WTC11 (cell line): ENCODE results near the gene HYAL2. TPM values are rescaled to one million over a fixed set of nuclear protein-coding genes. Genes with fewer than 3 reads are reported as not detected.
A peak's percentile ranks its signal among the peaks of the same experiment; 100 is the strongest.

Experiments used
- AR ChIP-seq: fragments of 250-450 bp; sonication (Bioruptor Pico); IDR thresholded peaks from 2 replicates; pipeline ENCODE4 v1.9.0; 2021; ENCODE audit warnings: mild to moderate bottlenecking
- CBFB ChIP-seq: sonication (generic); formaldehyde crosslinking; IDR thresholded peaks from 2 replicates; pipeline ENCODE4 v1.8.1; 2022; ENCODE audit warnings: mild to moderate bottlenecking, low read depth, missing genetic modification reagents
- CDX4 ChIP-seq: fragments of 250-450 bp; sonication (Bioruptor Pico); IDR thresholded peaks from 2 replicates; pipeline ENCODE4 v1.9.0; 2021; ENCODE audit warnings: moderate library complexity, mild to moderate bottlenecking, inconsistent platforms, borderline replicate concordance
- CREM ChIP-seq: sonication (generic); formaldehyde crosslinking; IDR thresholded peaks from 2 replicates; pipeline ENCODE4 v1.8.1; 2022; ENCODE audit warnings: mild to moderate bottlenecking, missing genetic modification reagents, moderate library complexity
- E2F4 ChIP-seq: sonication (generic); formaldehyde crosslinking; IDR thresholded peaks from 2 replicates; pipeline ENCODE4 v1.8.1; 2022; ENCODE audit warnings: low read depth, mild to moderate bottlenecking, moderate library complexity, missing genetic modification reagents, borderline replicate concordance
- E2F5 ChIP-seq: sonication (generic); formaldehyde crosslinking; IDR thresholded peaks from 2 replicates; pipeline ENCODE4 v1.8.1; 2022; ENCODE audit warnings: mild to moderate bottlenecking, moderate library complexity, missing genetic modification reagents
- ELF4 ChIP-seq: sonication (generic); formaldehyde crosslinking; IDR thresholded peaks from 2 replicates; pipeline ENCODE4 v1.8.1; 2022; ENCODE audit warnings: low read depth, mild to moderate bottlenecking, moderate library complexity, missing genetic modification reagents
- ETV6 ChIP-seq: sonication (generic); formaldehyde crosslinking; IDR thresholded peaks from 2 replicates; pipeline ENCODE4 v1.8.1; 2022; ENCODE audit warnings: mild to moderate bottlenecking, missing genetic modification reagents
- FOXK1 ChIP-seq: sonication (generic); formaldehyde crosslinking; IDR thresholded peaks from 2 replicates; pipeline ENCODE4 v1.8.0; 2022; ENCODE audit warnings: mild to moderate bottlenecking, moderate library complexity, missing genetic modification reagents
- FOXP1 ChIP-seq: sonication (generic); formaldehyde crosslinking; IDR thresholded peaks from 2 replicates; pipeline ENCODE4 v1.8.0; 2022; ENCODE audit warnings: missing genetic modification reagents, mild to moderate bottlenecking, moderate library complexity, borderline replicate concordance
- GABPB1 ChIP-seq: sonication (generic); formaldehyde crosslinking; IDR thresholded peaks from 2 replicates; pipeline ENCODE4 v1.8.1; 2023; ENCODE audit warnings: mild to moderate bottlenecking, missing genetic modification reagents
- HMGA2 ChIP-seq: fragments of 250-450 bp; sonication (Bioruptor Pico); IDR thresholded peaks from 2 replicates; pipeline ENCODE4 v1.4.0; 2021; ENCODE audit warnings: mild to moderate bottlenecking, moderate library complexity
- JAZF1 ChIP-seq: fragments of 250-450 bp; sonication (Bioruptor Pico); IDR thresholded peaks from 2 replicates; pipeline ENCODE4 v1.9.0; 2021; ENCODE audit warnings: moderate library complexity, mild to moderate bottlenecking, inconsistent platforms
- MAX ChIP-seq: sonication (generic); formaldehyde crosslinking; IDR thresholded peaks from 2 replicates; pipeline ENCODE4 v1.8.0; 2022; ENCODE audit warnings: mild to moderate bottlenecking, missing genetic modification reagents
- MLX ChIP-seq: sonication (generic); formaldehyde crosslinking; IDR thresholded peaks from 2 replicates; pipeline ENCODE4 v1.8.1; 2023; ENCODE audit warnings: mild to moderate bottlenecking, missing genetic modification reagents, moderate library complexity
- MYBL2 ChIP-seq: sonication (generic); formaldehyde crosslinking; IDR thresholded peaks from 2 replicates; pipeline ENCODE4 v1.8.1; 2023; ENCODE audit warnings: mild to moderate bottlenecking, moderate library complexity, missing genetic modification reagents
- NFE2L1 ChIP-seq: sonication (generic); formaldehyde crosslinking; IDR thresholded peaks from 2 replicates; pipeline ENCODE4 v1.8.1; 2023; ENCODE audit warnings: missing genetic modification reagents
- NFYB ChIP-seq: sonication (generic); formaldehyde crosslinking; conservative IDR thresholded peaks from 2 replicates; pipeline ENCODE4 v1.8.0; 2022; ENCODE audit warnings: low read depth, missing genetic modification reagents
- NR1H2 ChIP-seq: sonication (generic); formaldehyde crosslinking; IDR thresholded peaks from 2 replicates; pipeline ENCODE4 v1.9.0; 2021; ENCODE audit warnings: mild to moderate bottlenecking, moderate library complexity, missing genetic modification reagents
- SMAD3 ChIP-seq: sonication (generic); formaldehyde crosslinking; IDR thresholded peaks from 2 replicates; pipeline ENCODE4 v1.8.0; 2022; ENCODE audit warnings: missing genetic modification reagents, mild to moderate bottlenecking, borderline replicate concordance
- SP1 ChIP-seq: sonication (generic); formaldehyde crosslinking; conservative IDR thresholded peaks from 2 replicates; pipeline ENCODE4 v1.8.1; 2022; ENCODE audit warnings: missing genetic modification reagents
- STAT6 ChIP-seq: sonication (generic); formaldehyde crosslinking; conservative IDR thresholded peaks from 2 replicates; pipeline ENCODE4 v1.8.1; 2023; ENCODE audit warnings: mild to moderate bottlenecking, low read depth, missing genetic modification reagents, moderate library complexity
- ZNF219 ChIP-seq: sonication (generic); formaldehyde crosslinking; IDR thresholded peaks from 2 replicates; pipeline ENCODE4 v1.8.0; 2023; ENCODE audit warnings: missing genetic modification reagents, mild to moderate bottlenecking, borderline replicate concordance
- ZNF232 ChIP-seq: sonication (generic); formaldehyde crosslinking; IDR thresholded peaks from 2 replicates; pipeline ENCODE4 v1.8.0; 2022; ENCODE audit warnings: mild to moderate bottlenecking, missing genetic modification reagents
- ZSCAN18 ChIP-seq: fragments of 250-450 bp; sonication (Bioruptor Pico); IDR thresholded peaks from 2 replicates; pipeline ENCODE4 v2.1.2; 2022; ENCODE audit warnings: mild to moderate bottlenecking, moderate library complexity
- total RNA-seq: library from RNA; stranded (reverse); gene quantifications from 3 replicates; pipeline ENCODE4 v1.2.3, GENCODE V29; 2021

HYAL2 gene
- total RNA-seq, 1 experiment from 2014 or later = 58.0 TPM

- TF ChIP-seq NR1H2 (no peak), CDX4 (CRISPR knock-in tag) (no peak), STAT6 (CRISPR knock-in tag) (no peak), GABPB1 (CRISPR knock-in tag) (peak; percentile 66), FOXK1 (CRISPR knock-in tag) (peak; percentile 89), MLX (CRISPR knock-in tag) (0 out of 2 replicates have a peak, but pooled peaks have one; percentile 49), AR (CRISPR knock-in tag) (no peak), ZSCAN18 (CRISPR knock-in tag) (0 out of 2 replicates have a peak, but pooled peaks have one; percentile 75), CREM (CRISPR knock-in tag) (peak; percentile 90; the same call in 1 of the 2 replicates), ZNF219 (CRISPR knock-in tag) (0 out of 2 replicates have a peak, but pooled peaks have one; percentile 9), ELF4 (no peak), SMAD3 (CRISPR knock-in tag) (0 out of 2 replicates have a peak, but pooled peaks have one; percentile 73), CBFB (0 out of 2 replicates have a peak, but pooled peaks have one; percentile 87), FOXP1 (CRISPR knock-in tag) (peak; percentile 75; the same call in 1 of the 2 replicates), SP1 (peak; percentile 99), ETV6 (peak; percentile 79; the same call in 1 of the 2 replicates), JAZF1 (CRISPR knock-in tag) (no peak), HMGA2 (CRISPR knock-in tag) (0 out of 2 replicates have a peak, but pooled peaks have one; percentile 12), NFE2L1 (CRISPR knock-in tag) (peak; percentile 79; the same call in 1 of the 2 replicates), E2F4 (no peak), MAX (peak; percentile 81), MYBL2 (CRISPR knock-in tag) (no peak), NFYB (CRISPR knock-in tag) (no peak), ZNF232 (CRISPR knock-in tag) (peak; percentile 18; the same call in 1 of the 2 replicates), E2F5 (CRISPR knock-in tag) (peak; percentile 80)
Observed at GRCh38 chr3:50292159-50293078, 30.1 kb downstream of the HYAL2 start, which contains the start of gene IFRD2 (continued).
